ENCODE results near the gene KRTAP5-1. TPM values are rescaled to one million over a fixed set of nuclear protein-coding genes. Genes with fewer than 3 reads are reported as not detected.
"Not testable (repeated sequence)": the region's sequence is repeated elsewhere in the genome, so short reads cannot be mapped to it uniquely, and the experiment has no call there.

The KRTAP5-1 gene
- under 1 TPM in 2 of 4 donors, not detected in 2; 0.56 to 0.96 TPM for polyA plus RNA-seq (ENCODE audit: insufficient read length in 4 of 4)

GRCh38 chr11:1584661-1585370 is at the start of gene KRTAP5-1:
TSS of gene KRTAP5-1 (minus strand) at chr11:1585283. CDS start at chr11:1585249, 34 bp downstream.
- DNase-seq (ENCODE audit: low read depth in 4 of 4, low spot score in 2 of 4): not testable (repeated sequence)

- no peak for DNase-seq (ENCODE audit: low read depth in 4 of 4, low spot score in 2 of 4)
Measured at GRCh38 chr11:1633864-1634263, 48.8 kb upstream of the KRTAP5-1 start.

- DNase-seq (ENCODE audit: low read depth in 4 of 4, low spot score in 2 of 4): no peak
Measured at GRCh38 chr11:1632053-1632714, 47.1 kb upstream of the KRTAP5-1 start.

- DNase-seq (ENCODE audit: low read depth in 4 of 4, low spot score in 2 of 4): no peak
Measured at GRCh38 chr11:1631066-1631568, 46.0 kb upstream of the KRTAP5-1 start.

- no peak for DNase-seq (ENCODE audit: low read depth in 4 of 4, low spot score in 2 of 4)
Measured at GRCh38 chr11:1630271-1630670, 45.2 kb upstream of the KRTAP5-1 start.

GRCh38 chr11:1629326-1630185 is 44.5 kb upstream of the KRTAP5-1 start, which contains the start of gene KRTAP5-5:
TSS of gene KRTAP5-5 (plus strand) at chr11:1629775. CDS start at chr11:1629841, 66 bp downstream.
- no peak for DNase-seq (ENCODE audit: low read depth in 4 of 4, low spot score in 2 of 4)

GRCh38 chr11:1628506-1629325 is 43.6 kb upstream of the KRTAP5-1 start:
- peak in 1 of 4 donors; percentile 40 for DNase-seq (ENCODE audit: low read depth in 4 of 4, low spot score in 2 of 4)

GRCh38 chr11:1625541-1625940 is 40.5 kb upstream of the KRTAP5-1 start:
- DNase-seq (ENCODE audit: low read depth in 4 of 4, low spot score in 2 of 4): no peak

- no peak for DNase-seq (ENCODE audit: low read depth in 4 of 4, low spot score in 2 of 4)
Measured at GRCh38 chr11:1624621-1625020, 39.5 kb upstream of the KRTAP5-1 start.

- no peak for DNase-seq (ENCODE audit: low read depth in 4 of 4, low spot score in 2 of 4)
Measured at GRCh38 chr11:1623716-1624115, 38.6 kb upstream of the KRTAP5-1 start.

- no peak for DNase-seq (ENCODE audit: low read depth in 4 of 4, low spot score in 2 of 4)
Measured at GRCh38 chr11:1622086-1622485, 37.0 kb upstream of the KRTAP5-1 start, which contains the start of gene KRTAP5-4. TSS of gene KRTAP5-4 (minus strand) at chr11:1622138. CDS start at chr11:1622093, 45 bp downstream.

GRCh38 chr11:1619449-1619848 is 34.4 kb upstream of the KRTAP5-1 start:
- no peak for DNase-seq (ENCODE audit: low read depth in 4 of 4, low spot score in 2 of 4)

GRCh38 chr11:1618231-1618630 is 33.1 kb upstream of the KRTAP5-1 start:
- no peak for DNase-seq (ENCODE audit: low read depth in 4 of 4, low spot score in 2 of 4)

GRCh38 chr11:1608363-1608762 is 23.3 kb upstream of the KRTAP5-1 start, which contains the start of gene KRTAP5-3:
TSS of gene KRTAP5-3 (minus strand) at chr11:1608463. CDS start at chr11:1608385, 78 bp downstream.
- DNase-seq (ENCODE audit: low read depth in 4 of 4, low spot score in 2 of 4): no peak

- not testable (repeated sequence) for DNase-seq (ENCODE audit: low read depth in 4 of 4, low spot score in 2 of 4)
Measured at GRCh38 chr11:1607901-1608300, 22.8 kb upstream of the KRTAP5-1 start.

GRCh38 chr11:1607156-1607845 is 22.2 kb upstream of the KRTAP5-1 start:
- not testable (repeated sequence) for DNase-seq (ENCODE audit: low read depth in 4 of 4, low spot score in 2 of 4)

GRCh38 chr11:1605923-1606322 is 20.8 kb upstream of the KRTAP5-1 start:
- not testable (repeated sequence) for DNase-seq (ENCODE audit: low read depth in 4 of 4, low spot score in 2 of 4)

- DNase-seq (ENCODE audit: low read depth in 4 of 4, low spot score in 2 of 4): no peak
Measured at GRCh38 chr11:1604711-1605110, 19.6 kb upstream of the KRTAP5-1 start.

- DNase-seq (ENCODE audit: low read depth in 4 of 4, low spot score in 2 of 4): no peak
Measured at GRCh38 chr11:1604181-1604580, 19.1 kb upstream of the KRTAP5-1 start.
